PC-3 (cell line): Measurements from ENCODE around the gene CFAP73. TPM values are rescaled to one million over a fixed set of nuclear protein-coding genes. Genes with fewer than 3 reads are reported as not detected.

Experiments used
- ATAC-seq: fragments of 200-7000 bp; cut with Tn5 transposase; 2 replicates; pipeline ENCODE4 v1.9.1; 2020; ENCODE audit warnings: mild to moderate bottlenecking, moderate library complexity
- BruUV-seq: library from RNA; stranded (reverse); fragments of 400-500 nt; replicated peaks from 2 replicates; lab custom pipeline; 2021; lab: Mats Ljungman, UMichigan
- CTCF ChIA-PET: fragments of 300-600 bp; sonication (Branson Sonifier 250); formaldehyde crosslinking; loops from one replicate; lab custom pipeline; 2022; ENCODE audit warnings: antibody characterized with exemption; lab: Charles Lee
- POLR2A ChIA-PET: fragments of 300-600 bp; sonication (Branson Sonifier 250); formaldehyde crosslinking; loops from one replicate; lab custom pipeline; 2022; ENCODE audit warnings: antibody characterized with exemption; ENCODE audit not compliant: unreplicated experiment; lab: Charles Lee
- DNase-seq: peaks from one replicate; pipeline ENCODE4 v3.0.0-alpha.2; 2015
- H2AFZ ChIP-seq: fragments of 300-600 bp; sonication (generic); 2 replicates; pipeline ENCODE4 v1.6.0; 2016; ENCODE audit warnings: antibody characterized with exemption, low read length
- H3F3A ChIP-seq: fragments of 300-600 bp; sonication (generic); one replicate; pipeline ENCODE4 v1.6.0; 2017; ENCODE audit warnings: antibody characterized with exemption, low read length, control low read depth, mild to moderate bottlenecking; ENCODE audit not compliant: unreplicated experiment
- H3K27ac ChIP-seq: fragments of 300-600 bp; sonication (generic); 2 replicates; pipeline ENCODE4 v1.5.1; 2016; ENCODE audit warnings: mild to moderate bottlenecking, low read length
- H3K27me3 ChIP-seq: fragments of 300-600 bp; sonication (generic); 2 replicates; pipeline ENCODE4 v1.6.1; 2016; ENCODE audit warnings: low read length, mixed read lengths
- H3K36me3 ChIP-seq: fragments of 300-600 bp; sonication (generic); 2 replicates; pipeline ENCODE4 v1.6.1; 2016; ENCODE audit warnings: low read depth, mixed run types, low read length, mixed read lengths
- H3K4me1 ChIP-seq: fragments of 300-600 bp; sonication (generic); 2 replicates; pipeline ENCODE4 v1.5.1; 2016; ENCODE audit warnings: low read length; ENCODE audit not compliant: insufficient read depth
- H3K4me2 ChIP-seq: fragments of 300-600 bp; sonication (generic); 2 replicates; pipeline ENCODE4 v1.6.0; 2016; ENCODE audit warnings: low read length
- H3K4me3 ChIP-seq: fragments of 300-600 bp; sonication (generic); 2 replicates; pipeline ENCODE4 v1.5.1; 2016; ENCODE audit warnings: mild to moderate bottlenecking, low read length, mixed read lengths
- H3K79me2 ChIP-seq: fragments of 300-600 bp; sonication (generic); 2 replicates; pipeline ENCODE4 v1.6.1; 2017; ENCODE audit warnings: low read length, mixed read lengths
- H3K9ac ChIP-seq: fragments of 300-600 bp; sonication (generic); 2 replicates; pipeline ENCODE4 v1.6.0; 2016; ENCODE audit warnings: mild to moderate bottlenecking, low read length
- H3K9me2 ChIP-seq: fragments of 300-600 bp; sonication (generic); replicated peaks from 2 replicates; pipeline ENCODE4 v1.6.1; 2016; ENCODE audit warnings: mixed run types, low read length, mixed read lengths
- H3K9me3 ChIP-seq: fragments of 300-600 bp; sonication (generic); 2 replicates; pipeline ENCODE4 v1.6.1; 2016; ENCODE audit warnings: low read length, mixed read lengths
- H4K20me1 ChIP-seq: fragments of 300-600 bp; sonication (generic); 2 replicates; pipeline ENCODE4 v1.6.1; 2016; ENCODE audit warnings: low read length, mixed read lengths
- EZH2 ChIP-seq: fragments of 300-600 bp; sonication (generic); IDR thresholded peaks from one replicate; pipeline ENCODE4 v1.6.1; 2017; ENCODE audit warnings: antibody characterized with exemption, mild to moderate bottlenecking, low read length; ENCODE audit not compliant: unreplicated experiment
- EZH2phosphoT487 ChIP-seq: fragments of 300-600 bp; sonication (generic); IDR thresholded peaks from 2 replicates; pipeline ENCODE4 v1.6.1; 2018; ENCODE audit warnings: mild to moderate bottlenecking, antibody characterized with exemption, low read length, borderline replicate concordance
- intact Hi-C: fragments of 100-400 bp; cut with micrococcal nuclease; formaldehyde crosslinking; loops from 2 replicates; pipeline ENCODE4 v1.9.0; 2023
- total RNA-seq: library from RNA; depleted of rRNA; stranded (reverse); fragments of >200 nt; gene quantifications from 2 replicates; pipeline ENCODE4 v1.2.3, GENCODE V29; 2014
- TF ChIP-seq, protein P1 (sequence below): fragments of 300-600 bp; sonication (generic); conservative IDR thresholded peaks from 2 replicates; pipeline ENCODE4 v1.5.1; 2017; ENCODE audit warnings: antibody characterized with exemption, low read depth, mild to moderate bottlenecking, low read length

Gene CFAP73
- total RNA-seq, 1 experiment from 2014 or later = not detected

DNA sequence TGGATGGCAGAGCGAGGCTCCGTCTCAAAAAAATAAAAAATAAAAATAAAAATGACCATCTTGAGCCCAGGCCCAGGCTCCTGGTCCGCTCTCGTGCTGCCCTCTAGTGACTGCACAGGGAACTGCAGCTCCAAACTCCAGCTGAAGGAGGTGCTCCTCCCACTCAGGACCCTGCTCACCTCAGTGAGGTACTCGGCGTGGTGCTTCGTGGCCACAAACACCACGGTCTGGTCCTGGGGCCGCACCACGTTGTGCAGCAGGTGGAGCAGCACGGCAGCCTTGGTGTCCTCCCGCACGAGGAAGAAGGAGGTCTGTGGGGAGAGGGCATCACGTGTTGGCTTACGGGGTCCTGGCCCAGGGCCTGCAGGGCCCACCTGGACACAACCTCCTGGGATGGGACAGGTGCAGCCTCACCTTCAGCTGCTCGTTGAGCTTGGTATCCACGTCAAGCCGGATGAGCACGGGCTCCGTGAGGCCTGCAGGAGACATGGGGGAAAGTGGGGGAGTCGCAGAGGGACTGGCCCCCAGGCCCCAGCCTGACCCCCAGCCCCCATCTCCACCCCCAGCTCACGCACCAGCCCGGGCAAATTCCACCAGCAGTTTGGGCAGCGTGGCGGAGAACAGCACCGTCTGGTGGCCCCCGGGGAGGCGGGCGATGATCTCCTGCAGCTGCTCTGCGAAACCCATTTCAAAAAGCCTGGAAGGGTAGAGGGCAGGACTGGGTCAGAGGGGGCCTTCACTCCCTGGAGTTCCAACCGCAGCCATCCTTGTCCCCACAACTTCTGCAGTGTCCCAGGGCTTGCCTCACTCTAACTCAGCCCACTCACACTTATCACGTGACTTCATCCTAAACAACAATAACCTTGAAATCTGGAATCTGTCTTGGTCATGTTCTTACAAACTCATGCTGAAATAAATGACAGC lies 25.2 kb downstream of the CFAP73 start:
- ATAC-seq = peak; percentile 94
- Histone ChIP-seq H3K27ac (no peak overlapping the region), H3K4me1 (no peaks in the 10 kb centered on the region), H3K9me3 (no peaks in the 10 kb centered on the region), H2AFZ (no peak overlapping the region), H3K4me3 (no peak overlapping the region), H3K4me2 (no peak overlapping the region), H4K20me1 (0 out of 2 replicates have a peak, but pooled peaks cover 4% of the 10 kb centered on the region), H3F3A (no peaks in the 10 kb centered on the region), H3K9me2 (no peaks in the 10 kb centered on the region), H3K27me3 (no peaks in the 10 kb centered on the region), H3K79me2 (no peaks in the 10 kb centered on the region; the same call in 1 of the 2 replicates), H3K9ac (no peak overlapping the region), H3K36me3 (peaks cover 82% of the 10 kb centered on the region)
- ChIA-PET POLR2A (interaction anchor here (0.7 kb wide), 1 partner anchor 152 kb away, joined by 8 read pairs; no protein-coding TSS in a partner anchor), CTCF (interaction anchor here (1.0 kb wide), 2 partner anchors 22 to 182 kb away, joined by 3 to 6 read pairs; no protein-coding TSS in a partner anchor)
- intact Hi-C loops = loop anchor here (1.0 kb wide), 1 partner anchor 126 kb away; no protein-coding TSS in a partner anchor
- no TSS peak for BruUV-seq
- peak; percentile 89 for DNase-seq
- no peak for TF ChIP-seq EZH2
- TF ChIP-seq, protein P1, sequence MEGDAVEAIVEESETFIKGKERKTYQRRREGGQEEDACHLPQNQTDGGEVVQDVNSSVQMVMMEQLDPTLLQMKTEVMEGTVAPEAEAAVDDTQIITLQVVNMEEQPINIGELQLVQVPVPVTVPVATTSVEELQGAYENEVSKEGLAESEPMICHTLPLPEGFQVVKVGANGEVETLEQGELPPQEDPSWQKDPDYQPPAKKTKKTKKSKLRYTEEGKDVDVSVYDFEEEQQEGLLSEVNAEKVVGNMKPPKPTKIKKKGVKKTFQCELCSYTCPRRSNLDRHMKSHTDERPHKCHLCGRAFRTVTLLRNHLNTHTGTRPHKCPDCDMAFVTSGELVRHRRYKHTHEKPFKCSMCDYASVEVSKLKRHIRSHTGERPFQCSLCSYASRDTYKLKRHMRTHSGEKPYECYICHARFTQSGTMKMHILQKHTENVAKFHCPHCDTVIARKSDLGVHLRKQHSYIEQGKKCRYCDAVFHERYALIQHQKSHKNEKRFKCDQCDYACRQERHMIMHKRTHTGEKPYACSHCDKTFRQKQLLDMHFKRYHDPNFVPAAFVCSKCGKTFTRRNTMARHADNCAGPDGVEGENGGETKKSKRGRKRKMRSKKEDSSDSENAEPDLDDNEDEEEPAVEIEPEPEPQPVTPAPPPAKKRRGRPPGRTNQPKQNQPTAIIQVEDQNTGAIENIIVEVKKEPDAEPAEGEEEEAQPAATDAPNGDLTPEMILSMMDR = peak; percentile 96

DNA sequence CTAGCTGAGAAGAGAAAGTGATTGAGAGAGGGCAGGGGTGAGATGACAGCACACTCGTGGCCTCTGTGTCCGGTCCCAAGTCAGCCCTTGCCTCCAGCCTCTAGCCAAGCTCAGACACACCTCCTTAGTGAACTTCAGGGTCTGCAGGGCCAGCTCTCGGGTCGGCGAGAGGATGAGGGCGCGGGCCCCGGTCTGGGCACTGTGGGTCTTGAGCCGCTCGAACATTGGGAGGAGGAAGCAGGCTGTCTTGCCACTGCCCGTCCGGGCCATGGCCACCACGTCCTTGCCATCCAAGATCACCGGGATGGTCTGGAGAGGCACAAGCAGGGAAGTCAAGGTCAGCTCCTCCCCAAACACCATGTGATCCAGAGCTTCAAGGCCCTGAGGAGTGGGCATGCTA lies 29.5 kb downstream of the CFAP73 start:
- peaks cover 28% of the 10 kb centered on the region for H4K20me1 ChIP-seq
- ATAC-seq (no peak), DNase-seq (no peak)
- H3K4me3 ChIP-seq = no peak overlapping the region
- no peak overlapping the region for H3K27ac ChIP-seq
- CTCF ChIA-PET = no interaction called here
- no peaks in the 10 kb centered on the region for H3K27me3 ChIP-seq
- peaks cover 63% of the 10 kb centered on the region for H3K36me3 ChIP-seq
- no peaks in the 10 kb centered on the region for H3K9me2 ChIP-seq
- intact Hi-C loops = no loop called here
- TF ChIP-seq EZH2phosphoT487 (no peak), EZH2 (no peak)
- POLR2A ChIA-PET = no interaction called here
- peaks cover 9% of the 10 kb centered on the region for H3K4me1 ChIP-seq
- BruUV-seq = no TSS peak
- H2AFZ ChIP-seq = no peak overlapping the region
- H3K79me2 ChIP-seq = peaks cover 42% of the 10 kb centered on the region
- no peak overlapping the region for H3K9ac ChIP-seq
- H3K4me2 ChIP-seq = no peak overlapping the region
- H3F3A ChIP-seq = no peaks in the 10 kb centered on the region
- H3K9me3 ChIP-seq = no peaks in the 10 kb centered on the region

DNA sequence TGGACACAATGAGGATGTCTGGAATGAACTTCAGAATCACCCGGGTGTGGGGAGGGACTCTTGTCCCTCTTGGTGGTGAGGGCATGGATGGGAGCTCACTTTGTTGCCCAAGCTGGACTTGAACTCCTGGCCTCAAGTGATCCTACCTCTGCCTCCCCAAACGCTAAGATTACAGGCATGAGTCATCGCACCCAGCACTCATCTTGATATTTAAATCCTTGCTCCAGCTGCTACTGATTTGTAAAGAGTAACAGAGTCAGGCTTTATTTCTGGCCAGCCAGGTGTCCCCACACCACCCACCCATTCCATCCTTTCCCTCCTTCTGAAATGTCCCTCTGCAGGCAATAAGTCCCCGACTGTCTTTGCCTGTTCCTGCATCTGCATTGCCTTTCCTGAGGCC lies 30.8 kb downstream of the CFAP73 start:
- Histone ChIP-seq H3K9me2 (no peaks in the 10 kb centered on the region), H4K20me1 (peaks cover 32% of the 10 kb centered on the region), H3K9me3 (no peaks in the 10 kb centered on the region), H3K27me3 (no peaks in the 10 kb centered on the region), H3K36me3 (peaks cover 56% of the 10 kb centered on the region), H3K4me1 (peaks cover 9% of the 10 kb centered on the region), H3K4me3 (no peak overlapping the region), H3F3A (no peaks in the 10 kb centered on the region), H3K27ac (no peak overlapping the region), H2AFZ (no peak overlapping the region), H3K9ac (no peak overlapping the region), H3K79me2 (peaks cover 54% of the 10 kb centered on the region), H3K4me2 (no peak overlapping the region)
- DNase-seq (no peak), ATAC-seq (no peak)
- POLR2A ChIA-PET = no interaction called here
- TF ChIP-seq, protein P1 = no peak
- TF ChIP-seq EZH2phosphoT487 (no peak), EZH2 (no peak)
- CTCF ChIA-PET = no interaction called here
- BruUV-seq = no TSS peak
- intact Hi-C loops = no loop called here
